Panc1 (cell line): ENCODE data around the gene RAB39A. TPM values are rescaled to one million over a fixed set of nuclear protein-coding genes. Genes with fewer than 3 reads are reported as not detected.
"Not testable (repeated sequence)": the region's sequence is repeated elsewhere in the genome, so short reads cannot be mapped to it uniquely, and the experiment has no call there.

ENCODE experiments used
- ATAC-seq: fragments of 200-7000 bp; cut with Tn5 transposase; 2 replicates; pipeline ENCODE4 v1.9.1; 2020; ENCODE audit warnings: mild to moderate bottlenecking, moderate library complexity
- BruUV-seq: library from RNA; stranded (reverse); fragments of 400-500 nt; replicated peaks from 2 replicates; lab custom pipeline; 2021; lab: Mats Ljungman, UMichigan
- CTCF ChIA-PET: fragments of 300-600 bp; sonication (Branson Sonifier 250); formaldehyde crosslinking; loops from one replicate; lab custom pipeline; 2022; ENCODE audit warnings: antibody characterized with exemption; lab: Charles Lee
- POLR2A ChIA-PET: fragments of 300-600 bp; sonication (Branson Sonifier 250); formaldehyde crosslinking; loops from one replicate; lab custom pipeline; 2022; ENCODE audit warnings: antibody characterized with exemption; lab: Charles Lee
- DNase-seq: peaks from one replicate; pipeline ENCODE4 v3.0.0-alpha.2; 2010; ENCODE audit warnings: low read depth, low spot score
- H3K27ac ChIP-seq: 2 replicates; pipeline ENCODE4 v1.5.1; 2011; ENCODE audit warnings: mild to moderate bottlenecking, low read length, inconsistent platforms
- H3K27me3 ChIP-seq: fragments of 200-500 bp; sonication (Bioruptor generic); 2 replicates; pipeline ENCODE4 v1.6.0; 2014; ENCODE audit warnings: low read length, inconsistent platforms; ENCODE audit not compliant: control insufficient read depth, insufficient read depth
- H3K36me3 ChIP-seq: fragments of 200-500 bp; sonication (Bioruptor generic); 2 replicates; pipeline ENCODE4 v1.5.1; 2014; ENCODE audit warnings: inconsistent platforms, mild to moderate bottlenecking, low read length, moderate library complexity; ENCODE audit not compliant: control insufficient read depth, insufficient read depth
- H3K4me1 ChIP-seq: 2 replicates; pipeline ENCODE4 v1.5.1; 2011; ENCODE audit warnings: inconsistent platforms, mild to moderate bottlenecking, low read length, moderate library complexity; ENCODE audit not compliant: control insufficient read depth, insufficient read depth
- H3K4me3 ChIP-seq, 2 experiments: 2 replicates each; pipeline ENCODE4 v1.5.1; 2011 to 2012; ENCODE audit warnings: low read depth in 2 of 2, low read length in 2 of 2, mild to moderate bottlenecking in 2 of 2, inconsistent platforms in 1 of 2, moderate library complexity in 1 of 2
- H3K9me3 ChIP-seq: fragments of 200-500 bp; sonication (Bioruptor generic); 2 replicates; pipeline ENCODE4 v1.5.1; 2014; ENCODE audit warnings: low read depth, mild to moderate bottlenecking, inconsistent platforms, low read length, moderate library complexity; ENCODE audit not compliant: control insufficient read depth, insufficient read depth
- CTCF ChIP-seq: fragments of 450-650 bp; IDR thresholded peaks from 2 replicates; pipeline ENCODE4 v1.5.1; 2017; ENCODE audit warnings: mild to moderate bottlenecking
- POLR2AphosphoS5 ChIP-seq: IDR thresholded peaks from 2 replicates; pipeline ENCODE4 v1.6.1; 2012; ENCODE audit warnings: mild to moderate bottlenecking, low read depth, low read length, moderate library complexity
- REST ChIP-seq, 2 experiments: IDR thresholded peaks; 2 replicates each; pipeline ENCODE4 v1.6.1; 2011 to 2012; ENCODE audit warnings: low read depth in 2 of 2, control low read depth in 1 of 2, low read length in 1 of 2, mild to moderate bottlenecking in 1 of 2, moderate library complexity in 1 of 2; ENCODE audit not compliant: insufficient read depth in 1 of 2
- SIN3A ChIP-seq: IDR thresholded peaks from 2 replicates; pipeline ENCODE4 v1.6.1; 2012; ENCODE audit warnings: low read depth, mild to moderate bottlenecking, low read length, moderate library complexity, borderline replicate concordance; ENCODE audit not compliant: insufficient read depth
- TCF7L2 ChIP-seq: IDR thresholded peaks from 2 replicates; pipeline ENCODE4 v1.6.1; 2011; ENCODE audit warnings: mild to moderate bottlenecking, low read depth, low read length, inconsistent platforms
- in situ Hi-C: cut with HindIII; loops from 2 replicates; pipeline ENCODE4 v1.10.0; 2016; ENCODE audit warnings: low sequenced_read_pairs, low pct_unique_long_range_greater_than_20kb
- intact Hi-C: fragments of 100-400 bp; cut with micrococcal nuclease; formaldehyde crosslinking; loops from one replicate; pipeline ENCODE4 v1.10.0; 2022; ENCODE audit not compliant: unreplicated experiment
- total RNA-seq: library from RNA; stranded (reverse); gene quantifications from one replicate; pipeline ENCODE4 v1.2.1, GENCODE V29; 2021; ENCODE audit not compliant: unreplicated experiment

The RAB39A gene
- total RNA-seq, 1 experiment from 2014 or later = 3.3 TPM

GRCh38 chr11:107908211-107908610, 20.0 kb upstream of the RAB39A start:
- no TSS peak for BruUV-seq
- intact Hi-C loops (no loop called here), in situ Hi-C loops (no loop called here)
- ATAC-seq (no peak), DNase-seq (no peak)
- Histone ChIP-seq H3K27me3 (no peaks in the 10 kb centered on the region), H3K36me3 (no peaks in the 10 kb centered on the region), H3K4me3 (no peak overlapping the region), H3K9me3 (no peaks in the 10 kb centered on the region), H3K27ac (no peak overlapping the region), H3K4me1 (no peaks in the 10 kb centered on the region)
- ChIA-PET CTCF (no interaction called here), POLR2A (no interaction called here)
- TF ChIP-seq REST (IDR thresholded peaks at IDR 0.05; ENCODE audit: insufficient read depth in 1 of 2, low read depth in 2 of 2, low read length in 1 of 2) = no peak
- TF ChIP-seq SIN3A = no peak

- ATAC-seq, H3K27ac ChIP-seq, CTCF ChIA-PET, H3K27me3 ChIP-seq, H3K36me3 ChIP-seq, H3K4me3 ChIP-seq, H3K9me3 ChIP-seq, H3K4me1 ChIP-seq, POLR2A ChIA-PET, intact Hi-C loops, DNase-seq, BruUV-seq, in situ Hi-C loops: not testable (repeated sequence)
Observed at GRCh38 chr11:107912415-107912814, 15.8 kb upstream of the RAB39A start.

- H3K4me1 ChIP-seq = no peaks in the 10 kb centered on the region
- no peaks in the 10 kb centered on the region for H3K27me3 ChIP-seq
- intact Hi-C loops = no loop called here
- CTCF ChIA-PET = no interaction called here
- ATAC-seq (no peak), DNase-seq (no peak)
- BruUV-seq = no TSS peak
- H3K9me3 ChIP-seq = no peaks in the 10 kb centered on the region
- POLR2A ChIA-PET = no interaction called here
- H3K36me3 ChIP-seq = no peaks in the 10 kb centered on the region
- no peak overlapping the region for H3K27ac ChIP-seq
- H3K4me3 ChIP-seq = no peak overlapping the region
- no peak for TF ChIP-seq CTCF
- no peak for TF ChIP-seq TCF7L2
- TF ChIP-seq REST (IDR thresholded peaks at IDR 0.05; ENCODE audit: insufficient read depth in 1 of 2, low read depth in 2 of 2, low read length in 1 of 2) = no peak
- no peak for TF ChIP-seq POLR2AphosphoS5
- TF ChIP-seq SIN3A = no peak
- in situ Hi-C loops = no loop called here
Observed at GRCh38 chr11:107915229-107915628, 13.0 kb upstream of the RAB39A start.
